Embryonic facial prominence (tissue), 1 donor: ENCODE measurements around the gene CLSTN1.
"Not testable (repeated sequence)": the region's sequence is repeated elsewhere in the genome, so short reads cannot be mapped to it uniquely, and the experiment has no call there.

Source experiments
- DNase-seq: peaks from one replicate; pipeline ENCODE4 v3.0.0-alpha.2; 2016; ENCODE audit errors: extremely low spot score

The CLSTN1 gene

DNA sequence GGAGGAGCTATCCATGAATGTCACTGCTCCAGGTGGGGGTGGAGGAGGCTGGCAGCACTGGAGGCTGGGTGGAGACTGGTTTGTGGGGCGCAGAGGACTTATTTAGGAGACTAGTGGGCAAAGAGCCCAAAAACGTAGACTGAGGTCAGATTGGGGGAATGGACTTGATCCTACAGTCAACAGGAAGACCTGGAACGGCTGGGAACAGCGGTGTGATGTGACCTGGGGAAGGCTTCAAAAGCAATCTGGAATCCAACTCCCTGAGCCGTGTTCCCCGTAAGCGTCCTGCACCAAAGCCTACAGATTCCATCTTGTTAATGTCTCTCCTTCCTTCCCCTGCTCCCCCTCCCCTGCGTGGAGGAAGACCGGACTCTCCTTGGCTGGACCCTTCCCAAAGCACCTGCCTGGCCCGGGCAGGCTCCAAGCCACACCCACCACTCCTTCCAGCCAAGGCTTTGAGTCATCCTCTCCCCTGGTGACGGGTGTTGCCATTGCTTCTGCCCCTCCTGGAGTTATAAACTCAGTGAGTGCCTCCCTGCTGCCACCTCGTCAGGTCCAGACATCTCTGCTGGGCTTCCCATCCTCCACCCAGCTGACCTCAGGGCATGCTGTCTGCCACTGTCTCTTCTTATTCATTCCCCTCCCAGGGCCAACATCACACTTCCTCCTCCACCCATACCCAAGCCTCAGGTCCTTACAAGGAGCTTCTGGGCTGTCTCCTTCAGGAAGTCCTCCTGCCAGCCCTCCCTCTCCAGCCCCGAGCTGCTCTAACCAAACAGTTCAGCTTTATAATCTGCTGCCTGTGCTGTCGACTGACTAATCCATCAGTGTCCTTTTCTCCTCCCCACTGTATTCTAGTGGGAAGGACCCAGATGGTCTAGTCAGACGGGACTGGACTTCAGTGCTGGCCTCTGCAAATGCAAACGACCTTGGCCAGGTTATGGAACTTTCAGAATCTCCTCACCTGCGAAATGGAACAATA is 1.6 kb upstream of the CLSTN1 start:
- DNase-seq, result no peak

DNA sequence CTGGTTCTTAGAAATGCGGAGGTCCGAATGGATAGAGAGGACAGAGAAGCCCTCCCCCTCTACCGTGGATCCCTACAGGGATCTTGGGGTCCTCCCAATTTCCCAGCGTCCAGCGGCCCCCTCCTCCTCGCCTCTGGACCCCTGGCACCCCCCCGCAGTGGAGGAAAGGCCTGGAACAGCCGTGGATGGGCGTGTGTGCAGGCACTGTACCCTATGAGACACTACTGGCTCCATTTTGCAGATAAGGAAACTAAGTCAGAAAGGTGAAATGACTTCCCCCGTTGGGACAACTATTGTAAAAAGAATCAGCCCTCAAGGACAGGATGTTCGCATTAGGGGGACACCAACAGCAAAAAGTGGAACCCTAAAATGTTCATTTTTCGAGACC is 931 bp upstream of the CLSTN1 start:
- DNase-seq, result no peak

DNA sequence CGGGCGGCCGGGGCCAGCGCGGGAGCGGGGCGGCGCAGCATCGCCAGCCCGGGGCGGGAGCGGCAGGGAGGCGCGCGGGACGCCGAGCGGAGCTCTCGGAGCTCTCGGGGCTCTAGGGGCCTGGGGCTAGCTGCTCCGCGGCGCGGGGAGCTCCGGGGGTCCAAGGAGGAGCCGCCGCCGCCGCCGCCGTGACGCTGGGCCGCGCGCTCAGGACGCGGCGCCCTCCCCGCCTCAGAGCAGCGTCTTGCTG is 147 bp downstream of the CLSTN1 start:
- DNase-seq, result no peak

DNA sequence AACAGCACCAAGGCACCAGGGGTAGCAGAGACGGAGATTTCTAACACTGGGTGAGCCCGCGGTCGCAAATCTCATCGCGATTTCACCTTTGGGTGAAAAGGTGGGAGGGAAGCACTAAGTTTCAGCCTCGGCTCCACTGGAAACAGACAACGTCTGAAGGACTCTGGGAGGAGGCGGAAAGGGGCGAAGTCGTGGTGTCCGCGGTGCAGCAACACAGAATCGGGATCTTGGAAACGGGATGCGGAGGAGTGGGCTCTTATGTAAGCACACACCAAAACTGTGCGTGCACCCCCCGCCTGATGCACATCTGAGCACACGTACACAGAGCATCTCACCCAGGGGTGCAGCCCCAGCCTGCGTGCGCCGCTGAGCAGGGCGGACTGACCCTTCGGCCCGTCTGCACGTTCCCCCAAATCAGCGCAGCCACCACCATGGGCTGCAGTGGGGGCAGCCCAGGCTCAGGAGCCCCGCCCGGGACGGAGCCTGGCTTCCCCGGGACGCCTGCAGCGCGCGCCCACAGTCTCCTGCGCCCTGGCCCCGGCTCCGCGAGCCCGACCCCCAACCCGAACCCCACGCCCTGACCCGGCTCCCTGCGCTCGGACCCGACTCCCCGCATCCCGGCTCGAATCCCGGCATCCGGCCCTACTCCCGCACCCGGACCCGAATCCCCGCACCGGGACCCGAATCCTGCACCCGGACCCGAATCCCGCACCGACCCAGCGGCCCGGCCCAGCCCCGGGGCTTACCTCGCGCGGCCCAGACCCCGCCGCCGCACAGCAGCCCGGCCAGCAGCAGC is 670 bp downstream of the CLSTN1 start:
- no peak for DNase-seq

DNA sequence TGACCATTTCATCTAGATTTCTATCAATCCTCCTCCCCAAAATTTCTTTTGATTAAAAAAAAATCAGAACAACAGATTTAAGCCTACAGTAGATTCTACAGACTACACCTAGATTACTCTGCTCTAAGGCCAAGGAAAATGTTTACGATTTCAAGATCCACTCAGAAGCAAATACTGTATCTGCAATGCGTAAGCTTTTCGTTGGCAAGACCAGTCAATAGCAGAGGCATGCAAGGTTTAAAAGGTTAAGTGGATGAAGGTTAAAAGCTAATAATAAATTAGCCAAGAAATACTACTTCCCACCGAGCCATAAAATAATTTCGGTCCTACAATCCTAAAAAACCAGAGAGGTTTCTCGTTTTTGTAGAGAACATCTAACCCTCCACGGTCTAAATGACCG is 1.3 kb downstream of the CLSTN1 start:
- DNase-seq, result no peak

DNA sequence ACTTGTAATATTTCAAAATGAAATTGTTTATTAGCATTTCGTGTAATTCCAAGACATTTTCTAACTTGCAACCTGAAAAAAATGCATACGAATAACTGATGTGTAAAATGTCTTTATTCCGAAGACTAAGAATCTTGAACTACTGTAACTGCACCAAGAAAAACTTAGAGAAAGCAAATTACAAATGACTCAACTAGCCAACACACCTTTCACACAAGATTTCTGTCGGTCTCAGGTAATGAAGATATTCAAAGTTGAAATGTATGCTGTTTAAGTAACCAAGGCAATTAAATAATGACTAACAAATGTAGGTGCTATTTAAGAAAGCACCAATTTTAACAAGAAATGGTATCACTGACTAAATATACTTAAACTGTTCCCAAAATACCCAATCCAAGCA is 2.1 kb downstream of the CLSTN1 start:
- DNase-seq, result no peak

DNA sequence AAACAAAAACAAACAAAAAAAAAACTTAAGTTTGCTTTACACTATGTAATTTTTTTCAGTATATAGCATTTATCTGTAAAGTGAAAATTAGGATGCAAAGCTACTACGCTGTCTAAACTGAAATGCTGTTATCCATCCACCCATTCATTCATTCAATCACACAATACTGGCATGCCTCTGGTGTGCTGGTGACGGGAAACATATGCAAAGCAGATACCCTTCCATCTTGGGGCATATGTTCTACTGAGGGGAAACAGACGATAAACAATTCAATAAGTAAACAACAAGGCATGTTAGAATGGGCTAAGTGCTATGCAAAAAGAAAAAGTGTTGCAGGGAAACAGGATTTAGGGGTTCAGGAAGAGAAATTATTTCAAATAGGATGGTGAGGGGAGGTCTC is 3.2 kb downstream of the CLSTN1 start:
- no peak for DNase-seq

DNA sequence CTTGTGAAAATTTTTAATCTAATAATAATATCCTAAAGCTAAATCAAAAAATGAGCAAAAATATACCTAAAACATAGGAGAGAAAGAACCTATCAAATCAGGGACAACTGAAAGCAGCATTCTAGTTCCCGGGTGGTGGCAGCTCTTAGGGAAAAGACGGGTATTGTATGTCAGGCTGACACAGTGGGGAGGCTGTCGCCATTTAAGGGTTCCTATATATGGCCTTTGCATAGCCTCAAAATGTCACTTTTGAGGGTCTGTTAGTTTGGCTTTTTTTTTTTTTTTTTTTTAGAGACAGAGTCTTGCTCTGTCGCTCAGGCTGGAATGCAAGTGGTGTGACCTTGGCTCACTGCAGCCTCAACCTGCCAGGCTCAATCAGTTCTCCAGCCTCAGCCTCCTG is 6.0 kb downstream of the CLSTN1 start:
- no peak for DNase-seq

DNA sequence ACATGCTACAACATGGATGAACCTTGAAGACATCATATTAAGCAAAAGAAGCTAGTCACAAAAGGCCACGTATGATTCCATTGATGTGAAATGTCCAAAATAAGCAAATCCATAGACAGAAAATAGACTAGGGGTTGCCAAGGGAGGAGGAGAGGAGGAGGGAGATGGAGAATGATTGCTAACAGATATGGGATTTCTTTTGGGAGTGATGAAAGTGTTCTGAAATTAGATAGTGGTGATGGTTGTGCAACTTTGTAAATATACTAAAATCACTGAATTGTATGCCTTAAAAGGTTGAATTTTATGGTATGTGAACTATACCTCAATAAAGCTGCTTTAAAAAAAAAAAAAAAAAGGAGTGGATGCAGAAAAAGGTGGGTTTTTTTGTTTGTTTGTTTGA is 7.6 kb downstream of the CLSTN1 start:
- DNase-seq, result no peak

DNA sequence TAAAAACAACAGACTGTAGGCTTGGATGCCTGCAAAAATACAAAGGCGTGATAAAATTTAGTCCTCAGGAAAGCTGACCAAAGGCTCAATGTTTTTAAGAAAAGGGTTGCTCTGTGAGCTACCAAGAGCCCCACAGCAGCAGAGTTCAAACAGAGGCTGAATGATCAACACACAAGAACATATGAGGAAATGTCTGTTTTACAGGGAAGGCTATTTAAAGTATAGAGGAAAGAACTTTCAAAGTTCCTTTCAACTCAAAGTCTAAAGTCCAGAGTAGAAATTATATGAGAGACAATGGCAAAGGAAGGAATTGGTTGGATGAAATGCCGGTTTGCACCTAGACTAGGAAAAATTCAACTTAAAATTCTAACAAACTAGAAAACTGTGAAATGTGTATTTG is 8.6 kb downstream of the CLSTN1 start:
- DNase-seq, result no peak

DNA sequence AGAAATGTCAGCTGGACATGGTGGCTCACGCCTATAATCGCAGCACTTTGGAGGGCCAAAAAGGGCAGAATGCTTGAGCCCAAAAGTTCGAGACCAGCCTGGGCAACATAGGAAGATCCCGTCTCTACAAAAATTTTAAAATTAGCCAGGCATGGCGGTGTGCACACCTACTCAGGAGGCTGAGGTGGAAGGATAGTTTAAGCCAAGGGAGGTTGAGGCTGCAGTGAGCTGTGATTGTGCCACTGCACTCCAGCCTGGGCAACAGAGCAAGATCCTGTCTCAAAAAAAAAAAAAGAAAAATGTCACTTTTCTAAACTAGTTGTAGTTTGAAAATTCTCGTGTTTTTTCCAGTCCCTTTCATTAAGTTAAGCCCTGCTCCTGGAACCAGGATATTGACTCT is 9.1 kb downstream of the CLSTN1 start:
- DNase-seq, result no peak

DNA sequence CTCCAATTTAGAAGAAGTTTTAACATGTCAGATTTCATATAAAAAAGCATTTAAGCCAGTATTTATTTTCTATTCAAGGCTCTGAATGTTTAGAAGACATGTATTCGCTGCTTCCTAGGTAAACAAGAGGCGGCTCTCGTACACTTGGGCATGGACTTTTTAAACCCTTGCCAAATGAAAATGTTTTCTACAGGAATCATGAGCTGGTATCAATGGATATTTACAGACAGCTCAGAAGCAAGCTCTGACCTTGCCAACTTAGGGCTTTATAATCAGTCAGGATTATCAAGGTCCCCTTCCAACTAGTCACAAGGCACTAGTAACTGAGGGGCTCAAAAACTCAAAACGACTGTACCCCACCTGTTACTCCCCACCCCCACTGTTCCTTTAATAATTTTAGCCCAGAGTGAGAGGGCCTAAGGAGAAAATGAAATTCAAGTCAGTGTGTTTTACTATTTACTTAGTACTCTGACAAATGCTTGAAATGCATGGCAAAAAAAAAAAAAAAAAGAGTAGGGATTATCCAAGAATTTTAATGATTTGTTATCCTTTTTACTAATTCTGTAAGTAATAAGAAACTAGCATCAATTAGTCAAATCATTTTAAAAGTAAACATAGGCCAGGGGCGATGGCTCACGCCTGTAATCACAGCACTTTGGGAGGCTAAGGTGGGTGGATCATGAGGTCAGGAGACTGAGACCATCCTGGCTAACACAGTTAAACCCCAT is 12.4 kb downstream of the CLSTN1 start:
- no peak for DNase-seq

DNA sequence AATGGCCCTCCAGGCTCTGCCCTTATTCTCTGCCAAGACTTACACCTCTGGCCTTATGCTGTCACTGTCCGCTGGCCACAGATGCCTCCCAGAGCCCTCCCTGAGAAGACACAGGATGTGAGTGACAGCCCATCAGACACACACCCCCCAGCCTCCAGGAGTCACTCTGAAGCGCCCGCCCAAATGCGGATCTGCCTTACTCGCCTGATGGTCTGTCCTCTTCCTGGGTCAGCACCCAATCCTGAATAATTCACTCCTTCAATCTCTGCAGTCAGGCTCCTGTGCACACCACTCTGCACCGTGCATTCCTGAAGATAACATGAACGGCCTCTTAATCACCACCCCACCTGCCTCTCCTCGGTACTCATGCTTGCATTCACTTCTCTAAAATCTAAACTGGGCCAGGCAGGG is 14.7 kb downstream of the CLSTN1 start:
- DNase-seq, result no peak

DNA sequence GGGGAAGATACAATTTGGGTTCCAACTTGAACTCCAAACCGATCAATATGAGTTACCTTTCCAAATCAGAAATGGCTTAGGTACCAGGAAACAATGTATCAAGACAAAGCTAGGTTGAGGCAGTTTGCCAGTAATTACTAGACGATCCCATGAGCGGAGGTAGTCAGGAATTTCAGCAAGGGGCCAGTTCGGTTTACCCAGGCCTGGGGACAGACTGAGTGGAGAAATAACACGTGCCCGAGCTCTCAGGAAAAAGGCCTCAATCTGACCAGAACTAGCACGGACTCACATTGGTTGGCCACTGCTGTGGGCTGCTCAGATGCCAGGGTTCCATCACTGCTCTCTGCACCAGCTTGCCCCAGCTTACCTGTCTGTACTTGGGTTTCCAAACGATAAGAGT is 15.3 kb downstream of the CLSTN1 start:
- no peak for DNase-seq

DNA sequence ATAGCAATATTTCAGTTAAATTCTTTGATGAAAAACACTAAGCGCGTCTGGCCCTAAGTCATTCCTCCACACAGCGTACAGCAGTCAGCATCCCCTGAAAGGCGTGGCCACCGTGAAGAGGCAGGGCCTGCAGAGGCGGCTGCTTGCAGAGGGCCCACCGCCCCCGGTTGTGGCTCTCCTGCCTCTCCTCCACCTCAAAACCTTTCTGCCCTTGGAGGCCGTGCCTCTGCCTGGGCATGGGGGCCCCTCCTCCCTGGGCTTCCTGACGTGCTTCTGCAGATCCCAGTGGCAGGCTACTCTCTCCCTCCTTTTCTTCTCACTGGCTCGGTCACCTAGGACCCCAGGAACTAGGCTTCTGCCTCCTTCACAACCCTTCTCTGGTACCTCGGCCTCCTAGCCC is 16.2 kb downstream of the CLSTN1 start:
- DNase-seq, result no peak

DNA sequence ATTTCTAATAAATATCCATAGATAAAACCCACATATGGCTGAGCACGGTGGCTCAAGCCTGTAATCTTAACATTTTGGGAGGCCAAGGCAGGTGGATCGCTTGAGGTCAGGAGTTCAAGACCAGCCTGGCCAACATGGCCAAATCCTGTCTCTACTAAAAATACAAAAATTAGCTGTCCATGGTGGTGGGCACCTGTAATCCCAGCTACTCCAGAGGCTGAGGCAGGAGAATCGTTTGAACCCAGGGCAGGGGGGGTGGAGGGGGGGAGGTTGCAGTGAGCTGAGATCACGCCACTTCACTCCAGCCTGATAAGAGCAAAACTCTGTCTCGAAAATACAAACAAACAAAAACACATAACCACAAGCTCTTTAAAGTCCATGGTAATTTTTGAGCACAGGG is 17.8 kb downstream of the CLSTN1 start:
- not testable (repeated sequence) for DNase-seq

DNA sequence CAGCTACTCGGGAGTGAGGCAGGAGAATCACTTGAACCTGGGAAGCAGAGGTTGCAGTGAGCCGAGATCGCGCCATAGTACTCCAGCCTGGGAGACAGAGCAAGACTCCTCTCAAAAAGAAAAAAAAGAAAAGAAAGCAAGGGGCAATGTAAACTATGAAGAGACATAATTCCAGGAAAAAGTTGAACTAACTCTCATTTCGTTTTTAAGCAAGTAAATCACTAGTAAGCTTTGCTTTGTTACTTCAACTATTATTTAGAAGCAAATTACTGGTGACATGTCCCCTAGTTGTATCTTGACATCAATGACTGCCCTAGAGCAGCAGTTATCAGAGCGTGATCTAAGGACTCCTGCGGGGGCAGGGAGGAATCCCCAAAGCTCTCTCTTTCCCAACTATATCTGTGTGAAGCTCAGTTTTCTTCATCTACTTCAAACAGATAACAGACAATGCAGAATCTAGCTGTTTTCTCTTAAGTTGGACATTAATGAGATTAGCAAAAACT is 18.7 kb downstream of the CLSTN1 start:
- no peak for DNase-seq

DNA sequence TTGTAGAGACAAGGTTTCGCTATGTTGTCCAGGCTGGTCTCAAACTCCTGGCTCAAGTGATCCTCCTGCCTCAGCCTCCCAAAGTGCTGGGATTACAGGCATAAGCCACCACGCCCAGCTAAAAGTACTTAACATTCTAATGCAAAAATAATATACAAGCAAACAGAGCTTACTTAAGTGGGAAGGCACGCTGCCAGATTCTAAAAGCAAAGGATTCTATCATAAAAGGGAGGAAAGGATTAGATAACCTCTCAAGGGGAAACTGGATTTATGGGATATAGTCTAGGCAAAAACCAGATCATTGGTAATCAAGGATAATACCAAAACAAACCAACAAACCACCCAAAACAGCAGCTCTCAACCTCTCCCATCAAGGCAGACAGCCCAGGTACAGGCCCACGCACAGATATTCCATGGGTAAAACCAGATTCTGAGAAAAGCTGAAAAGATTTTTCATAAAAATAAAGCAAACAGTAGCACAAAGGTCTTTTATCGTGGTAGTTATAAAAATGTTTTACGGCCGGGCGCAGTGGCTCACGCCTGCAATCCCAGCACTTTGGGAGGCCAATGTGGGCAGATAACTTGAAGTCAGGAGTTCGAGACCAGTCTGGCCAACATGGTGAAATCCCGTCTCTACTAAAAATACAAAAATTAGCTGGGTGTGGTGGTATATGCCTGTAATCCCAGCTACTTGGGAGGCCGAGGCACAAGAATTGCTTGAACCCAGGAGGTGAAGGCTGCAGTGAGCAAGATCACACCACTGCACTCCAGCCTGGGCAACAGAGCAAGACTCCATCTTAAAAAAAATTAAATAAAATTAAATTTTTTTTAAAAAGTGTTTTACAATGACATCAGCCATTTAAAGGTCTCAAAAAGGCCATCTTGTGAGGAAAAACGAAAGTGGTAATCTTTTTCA is 20.5 kb downstream of the CLSTN1 start:
- DNase-seq, result not testable (repeated sequence)

DNA sequence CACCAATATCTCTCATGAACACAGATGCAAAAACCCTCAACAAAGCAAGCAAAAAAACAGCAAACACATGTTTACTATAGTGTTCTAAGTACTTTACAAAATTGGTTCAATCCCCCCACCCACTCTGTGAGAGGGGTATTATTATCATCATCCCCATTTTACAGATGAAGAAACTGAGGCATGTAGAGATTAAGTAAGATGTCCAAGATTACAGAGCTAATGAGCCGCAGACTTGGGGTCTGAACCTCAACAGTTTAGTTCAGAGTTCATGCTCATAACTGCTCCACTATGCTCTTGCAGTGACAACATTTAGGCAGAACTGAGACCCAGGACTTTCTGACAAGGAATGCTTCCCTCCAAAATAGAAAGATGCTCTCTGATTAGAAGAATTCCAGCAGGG is 21.9 kb downstream of the CLSTN1 start:
- DNase-seq, result no peak

DNA sequence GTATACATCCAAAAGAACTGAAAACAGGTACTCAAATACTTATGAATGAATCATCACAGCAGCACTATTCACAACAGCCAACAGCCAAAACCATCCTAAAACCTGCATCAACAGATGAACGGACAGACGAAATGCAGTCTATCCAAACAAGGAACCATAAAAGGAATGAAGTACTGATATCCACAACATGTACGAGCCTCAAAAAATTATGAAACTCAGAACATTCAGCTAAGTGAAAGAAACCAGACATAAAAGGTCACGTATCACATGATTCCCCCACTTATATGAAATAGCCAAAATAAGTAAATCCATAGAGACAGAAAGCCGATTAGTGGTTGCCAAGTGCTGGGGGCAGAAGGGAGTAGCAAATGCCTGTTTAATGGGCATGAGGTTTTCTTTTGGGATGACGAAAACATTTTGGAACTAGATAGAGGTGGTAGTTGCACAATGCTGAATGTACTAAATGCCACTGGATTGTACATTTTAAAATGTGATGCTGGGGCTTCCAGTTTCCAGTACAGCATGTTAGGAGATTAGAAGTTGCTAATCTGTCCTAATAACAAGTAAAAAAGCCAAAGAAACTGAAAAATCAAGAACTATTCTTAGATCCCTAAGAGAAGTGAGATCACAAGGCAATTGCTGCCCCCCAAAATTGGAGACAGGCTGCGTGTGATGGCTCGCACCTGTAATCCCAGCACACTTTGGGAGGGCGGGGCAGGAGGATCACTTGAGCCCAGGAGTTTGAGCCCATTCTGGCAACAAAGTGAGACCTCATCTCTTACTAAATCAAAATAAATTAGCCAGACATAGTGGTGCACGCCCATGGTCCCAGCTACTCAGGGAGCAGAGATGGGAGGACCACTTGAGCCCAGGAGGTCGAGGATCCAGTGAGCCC is 25.3 kb downstream of the CLSTN1 start:
- no peak for DNase-seq
